ENCODE data around the gene ING2.
"Not testable (repeated sequence)": the region's sequence is repeated elsewhere in the genome, so short reads cannot be mapped to it uniquely, and the experiment has no call there.

Gene ING2

GRCh38 chr4:183504930-183505610 lies at the start of gene ING2:
Gene ING2 (plus strand): TSS chr4:183505058. CDS start chr4:183505196, 138 bp downstream.
- DNase-seq = no peak

- no peak for DNase-seq
Measured at GRCh38 chr4:183455431-183456195, 49.2 kb upstream of the ING2 start.

- no peak for DNase-seq
Measured at GRCh38 chr4:183458005-183458404, 46.9 kb upstream of the ING2 start.

- not testable (repeated sequence) for DNase-seq
Measured at GRCh38 chr4:183463903-183464619, 40.8 kb upstream of the ING2 start.

GRCh38 chr4:183465879-183466278 lies 39.0 kb upstream of the ING2 start:
- not testable (repeated sequence) for DNase-seq

- DNase-seq = no peak
Measured at GRCh38 chr4:183467246-183467645, 37.6 kb upstream of the ING2 start.

- DNase-seq = no peak
Measured at GRCh38 chr4:183468210-183469095, 36.4 kb upstream of the ING2 start.

GRCh38 chr4:183469285-183469684 lies 35.6 kb upstream of the ING2 start:
- DNase-seq = no peak

- no peak for DNase-seq
Measured at GRCh38 chr4:183469936-183470335, 34.9 kb upstream of the ING2 start.

- DNase-seq = no peak
Measured at GRCh38 chr4:183470821-183471220, 34.0 kb upstream of the ING2 start.

- peak; percentile 69 for DNase-seq
Measured at GRCh38 chr4:183471946-183472708, 32.7 kb upstream of the ING2 start.

- no peak for DNase-seq
Measured at GRCh38 chr4:183478123-183478522, 26.7 kb upstream of the ING2 start.

- DNase-seq = no peak
Measured at GRCh38 chr4:183478926-183479325, 25.9 kb upstream of the ING2 start.

GRCh38 chr4:183482515-183483095 lies 22.3 kb upstream of the ING2 start:
- DNase-seq = not testable (repeated sequence)

- DNase-seq = no peak
Measured at GRCh38 chr4:183483997-183484396, 20.9 kb upstream of the ING2 start.

- DNase-seq = no peak
Measured at GRCh38 chr4:183485411-183486160, 19.3 kb upstream of the ING2 start.

- DNase-seq = no peak
Measured at GRCh38 chr4:183492791-183493222, 12.1 kb upstream of the ING2 start.

GRCh38 chr4:183493246-183493645 lies 11.6 kb upstream of the ING2 start:
- DNase-seq = no peak

- no peak for DNase-seq
Measured at GRCh38 chr4:183495184-183495583, 9.7 kb upstream of the ING2 start.

- DNase-seq = no peak
Measured at GRCh38 chr4:183499389-183499788, 5.5 kb upstream of the ING2 start.

GRCh38 chr4:183499801-183500200 lies 5.1 kb upstream of the ING2 start:
- no peak for DNase-seq

All from activated CD4-positive, alpha-beta T cell treated with anti-CD3 and anti-CD28 coated beads for 1 hour (primary cell).